ENCODE results near the gene TMEM38B. TPM values are rescaled to one million over a fixed set of nuclear protein-coding genes. Genes with fewer than 3 reads are reported as not detected.

Gene TMEM38B
- total RNA-seq, 4 donors from 2014 or later = 11.7 to 22.1 (median 18.5) TPM

- no peak for TF ChIP-seq CTCF (IDR thresholded peaks at IDR 0.05; ENCODE audit: low read depth)
These were observed 17.5 kb downstream of the TMEM38B start for GRCh38 chr9:105711867-105712266.

GRCh38 chr9:105712297-105712696 lies 18.0 kb downstream of the TMEM38B start:
- TF ChIP-seq CTCF (IDR thresholded peaks at IDR 0.05; ENCODE audit: low read depth) = no peak

- TF ChIP-seq CTCF (IDR thresholded peaks at IDR 0.05; ENCODE audit: low read depth) = no peak
These were observed 18.4 kb downstream of the TMEM38B start for GRCh38 chr9:105712773-105713172.

- no peak for TF ChIP-seq CTCF (IDR thresholded peaks at IDR 0.05; ENCODE audit: low read depth)
These were observed 19.1 kb downstream of the TMEM38B start for GRCh38 chr9:105713260-105714019.

GRCh38 chr9:105714020-105714331 lies 19.6 kb downstream of the TMEM38B start:
- no peak for TF ChIP-seq CTCF (IDR thresholded peaks at IDR 0.05; ENCODE audit: low read depth)

GRCh38 chr9:105716146-105716545 lies 21.8 kb downstream of the TMEM38B start:
- TF ChIP-seq CTCF (IDR thresholded peaks at IDR 0.05; ENCODE audit: low read depth) = no peak

GRCh38 chr9:105722099-105722498 lies 27.8 kb downstream of the TMEM38B start:
- no peak for TF ChIP-seq CTCF (IDR thresholded peaks at IDR 0.05; ENCODE audit: low read depth)
